Measurements from ENCODE around the gene SCAP. TPM values are rescaled to one million over a fixed set of nuclear protein-coding genes. Genes with fewer than 3 reads are reported as not detected.

The SCAP gene
- total and polyA plus RNA-seq, 7 donors: 18.9 to 47.5 (median 34.7) TPM

DNA sequence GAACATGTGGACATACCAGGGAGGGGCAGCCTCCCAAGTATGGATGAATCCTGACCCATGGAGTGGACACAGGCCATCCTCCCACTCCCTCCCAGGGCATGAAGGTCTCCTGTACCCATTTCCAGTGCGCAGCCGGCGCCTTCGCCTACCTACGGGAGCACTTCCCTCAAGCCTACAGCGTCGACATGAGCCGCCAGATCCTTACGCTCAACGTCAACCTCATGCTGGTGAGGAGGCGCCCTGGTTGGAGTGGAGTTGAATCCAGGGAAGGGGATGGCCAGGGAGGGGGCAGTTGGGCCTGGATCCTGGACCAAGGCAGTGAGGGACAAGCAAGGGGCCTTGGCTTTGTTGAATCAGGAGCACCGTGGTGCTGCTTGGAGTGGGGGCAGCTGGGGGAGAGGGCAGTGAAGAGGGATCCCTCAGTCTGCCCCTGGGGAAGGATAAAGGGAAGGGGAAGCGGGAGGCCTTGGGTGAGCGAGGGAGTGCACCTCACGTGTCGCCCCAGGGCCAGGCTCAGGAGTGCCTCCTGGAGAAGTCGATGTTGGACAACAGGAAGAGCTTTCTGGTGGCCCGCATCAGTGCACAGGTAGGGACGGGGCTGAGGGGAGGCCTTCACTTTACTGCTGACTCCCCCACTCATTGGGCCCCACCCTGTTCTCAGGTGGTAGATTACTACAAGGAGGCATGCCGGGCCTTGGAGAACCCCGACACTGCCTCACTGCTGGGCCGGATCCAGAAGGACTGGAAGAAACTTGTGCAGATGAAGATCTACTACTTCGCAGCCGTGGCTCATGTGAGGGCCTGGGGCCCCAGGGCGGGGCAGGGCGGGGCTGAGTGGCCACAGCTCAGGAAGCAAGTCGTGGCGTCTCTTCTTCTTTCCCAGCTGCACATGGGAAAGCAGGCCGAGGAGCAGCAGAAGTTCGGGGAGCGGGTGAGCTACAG lies 69.7 kb downstream of the SCAP start:
- 89 to 94% (median 93%) methylated on average over 29 to 31 of the region's 31 CpGs for WGBS, 3 donors
- no peak overlapping the region for H3K27ac ChIP-seq
- no peak for DNase-seq
- H3K4me1 ChIP-seq: peaks cover 6% of the 10 kb centered on the region
- no peak for ATAC-seq
- H3K4me3 ChIP-seq: no peak overlapping the region
- no peaks in the 10 kb centered on the region for H3K27me3 ChIP-seq (ENCODE audit: insufficient read depth in 3 of 3, low read length in 2 of 3)
- H3K9me3 ChIP-seq: no peaks in the 10 kb centered on the region
- TF ChIP-seq, protein P1, sequence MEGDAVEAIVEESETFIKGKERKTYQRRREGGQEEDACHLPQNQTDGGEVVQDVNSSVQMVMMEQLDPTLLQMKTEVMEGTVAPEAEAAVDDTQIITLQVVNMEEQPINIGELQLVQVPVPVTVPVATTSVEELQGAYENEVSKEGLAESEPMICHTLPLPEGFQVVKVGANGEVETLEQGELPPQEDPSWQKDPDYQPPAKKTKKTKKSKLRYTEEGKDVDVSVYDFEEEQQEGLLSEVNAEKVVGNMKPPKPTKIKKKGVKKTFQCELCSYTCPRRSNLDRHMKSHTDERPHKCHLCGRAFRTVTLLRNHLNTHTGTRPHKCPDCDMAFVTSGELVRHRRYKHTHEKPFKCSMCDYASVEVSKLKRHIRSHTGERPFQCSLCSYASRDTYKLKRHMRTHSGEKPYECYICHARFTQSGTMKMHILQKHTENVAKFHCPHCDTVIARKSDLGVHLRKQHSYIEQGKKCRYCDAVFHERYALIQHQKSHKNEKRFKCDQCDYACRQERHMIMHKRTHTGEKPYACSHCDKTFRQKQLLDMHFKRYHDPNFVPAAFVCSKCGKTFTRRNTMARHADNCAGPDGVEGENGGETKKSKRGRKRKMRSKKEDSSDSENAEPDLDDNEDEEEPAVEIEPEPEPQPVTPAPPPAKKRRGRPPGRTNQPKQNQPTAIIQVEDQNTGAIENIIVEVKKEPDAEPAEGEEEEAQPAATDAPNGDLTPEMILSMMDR (IDR thresholded peaks at IDR 0.05): no peak
- peaks cover 1 to 71% of the 10 kb centered on the region in 2 donors for H3K36me3 ChIP-seq (ENCODE audit: insufficient read depth in 1 of 2, low read depth in 1 of 2)
- intact Hi-C loops (cut with DNase I): no loop called here

DNA sequence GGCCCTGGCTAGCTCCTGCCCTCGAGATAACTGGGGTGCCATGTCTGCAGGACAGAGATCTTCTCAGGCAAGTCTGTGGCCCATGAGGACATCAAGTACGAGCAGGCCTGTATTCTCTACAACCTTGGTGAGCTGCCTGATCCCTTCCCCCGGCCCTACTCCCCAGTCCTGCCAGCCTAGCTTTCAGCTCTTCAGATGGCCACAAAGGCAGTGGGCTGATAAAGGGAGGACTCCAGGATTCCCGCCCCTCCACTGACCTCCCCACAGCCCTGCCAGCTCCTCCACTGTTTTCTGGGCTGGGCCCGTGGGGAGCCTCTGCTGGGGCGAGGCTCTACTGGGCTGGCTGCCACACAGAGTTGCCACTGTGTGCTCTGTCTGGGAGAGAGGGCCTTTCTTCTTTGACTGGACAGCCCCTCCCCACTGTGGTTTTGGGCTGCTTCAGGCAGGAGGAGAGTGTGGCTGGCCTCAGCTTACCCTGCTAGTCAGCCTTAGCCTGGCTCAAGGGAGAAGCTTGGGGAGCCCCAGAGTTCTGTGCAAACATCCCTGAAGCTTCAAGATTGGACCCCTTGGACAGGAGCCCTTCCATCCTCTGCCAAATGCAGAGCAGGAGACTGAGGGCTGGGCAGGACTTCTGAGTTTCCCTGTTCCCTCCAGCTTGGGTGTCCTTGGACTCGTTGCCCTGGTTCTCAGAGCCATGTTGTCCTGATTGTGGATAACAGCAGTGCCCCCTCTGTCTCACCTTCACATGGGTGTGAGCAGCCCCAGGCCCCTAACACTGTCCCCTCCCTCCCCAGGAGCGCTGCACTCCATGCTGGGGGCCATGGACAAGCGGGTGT lies 70.6 kb downstream of the SCAP start:
- Histone ChIP-seq H3K4me3 (no peak overlapping the region), H3K27me3 (ENCODE audit: insufficient read depth in 3 of 3, low read length in 2 of 3) (no peaks in the 10 kb centered on the region), H3K36me3 (ENCODE audit: insufficient read depth in 1 of 2, low read depth in 1 of 2) (peaks cover 0 to 73% of the 10 kb centered on the region in 2 donors), H3K9me3 (no peaks in the 10 kb centered on the region), H3K4me1 (peaks cover 6% of the 10 kb centered on the region), H3K27ac (no peak overlapping the region)
- intact Hi-C loops (cut with DNase I): no loop called here
- TF ChIP-seq, protein P1 (IDR thresholded peaks at IDR 0.05): no peak
- WGBS, 3 donors: 65 to 69% (median 68%) methylated on average over 9 of the region's 9 CpGs
- peak in 1 of 2 donors; percentile 35 for DNase-seq
- ATAC-seq: peak; percentile 6 to 13 (median 8)

DNA sequence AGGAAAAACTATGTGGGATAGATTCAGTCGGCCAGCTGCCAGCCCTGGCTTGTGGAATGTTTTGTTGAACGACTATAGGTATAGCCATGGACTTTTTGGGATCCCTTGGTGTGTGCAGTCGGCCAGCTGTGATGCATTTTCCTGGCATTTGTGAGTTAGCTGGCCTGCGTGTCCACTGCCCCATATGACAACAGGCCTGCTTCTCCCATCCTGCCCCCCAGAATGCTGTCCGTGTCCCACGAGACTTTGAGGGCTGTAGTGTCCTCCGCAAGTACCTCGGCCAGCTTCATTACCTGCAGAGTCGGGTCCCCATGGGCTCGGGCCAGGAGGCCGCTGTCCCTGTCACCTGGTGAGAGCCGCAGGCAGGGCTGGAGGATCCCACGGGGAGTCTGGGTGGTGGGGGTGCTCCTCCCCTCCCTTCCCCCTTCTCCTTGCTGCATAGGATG lies 71.3 kb downstream of the SCAP start:
- peaks cover 0 to 73% of the 10 kb centered on the region in 2 donors for H3K36me3 ChIP-seq (ENCODE audit: insufficient read depth in 1 of 2, low read depth in 1 of 2)
- intact Hi-C loops (cut with DNase I): no loop called here

DNA sequence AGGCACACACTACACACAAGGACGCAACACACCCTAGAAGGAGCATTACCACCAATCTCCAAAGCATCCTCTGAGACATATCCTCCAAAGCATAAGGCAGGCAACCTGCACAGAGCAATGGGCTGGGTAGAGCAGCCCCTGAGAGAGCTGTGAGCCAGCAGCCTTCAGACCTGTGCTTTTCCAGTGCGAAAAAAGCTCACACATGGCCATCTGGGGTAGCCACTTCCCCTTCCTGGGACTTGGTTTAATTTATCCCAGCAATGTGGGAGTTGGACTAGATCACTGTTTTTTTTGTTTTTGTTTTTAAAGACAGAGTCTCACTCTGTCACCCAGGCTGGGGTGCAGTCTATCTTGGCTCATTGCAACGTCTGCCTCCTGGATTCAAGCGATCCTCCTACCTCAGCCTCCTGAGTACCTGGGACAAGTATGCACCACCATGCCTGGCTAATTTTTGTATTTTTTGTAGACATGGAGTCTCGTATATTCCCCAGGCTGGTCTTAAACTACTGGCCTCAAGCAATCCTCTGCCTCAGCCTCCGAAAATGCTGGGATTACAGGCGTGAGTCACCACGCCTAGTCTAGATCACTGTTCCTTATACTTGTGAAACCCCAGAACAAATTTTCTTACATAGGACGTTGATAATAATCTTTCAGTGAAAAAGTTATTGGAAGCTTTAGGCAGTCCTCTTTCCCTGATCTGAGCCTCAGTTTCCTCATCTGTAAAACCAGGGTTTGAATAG lies 76.0 kb downstream of the SCAP start:
- peaks cover 14% of the 10 kb centered on the region for H3K4me1 ChIP-seq
- H3K9me3 ChIP-seq: no peaks in the 10 kb centered on the region
- TF ChIP-seq, protein P1 (IDR thresholded peaks at IDR 0.05): no peak
- peaks cover 0 to 64% of the 10 kb centered on the region in 2 donors for H3K36me3 ChIP-seq (ENCODE audit: insufficient read depth in 1 of 2, low read depth in 1 of 2)
- DNase-seq (no peak), ATAC-seq (no peak)
- no peaks in the 10 kb centered on the region for H3K27me3 ChIP-seq (ENCODE audit: insufficient read depth in 3 of 3, low read length in 2 of 3)
- no peak overlapping the region for H3K27ac ChIP-seq
- 89 to 91% (median 91%) methylated on average over 9 of the region's 9 CpGs for WGBS, 3 donors
- no peak overlapping the region for H3K4me3 ChIP-seq
- intact Hi-C loops (cut with DNase I): no loop called here

More for the DNA sequence above, 71.3 kb downstream of the SCAP start:
- TF ChIP-seq, protein P1 (IDR thresholded peaks at IDR 0.05): no peak
- DNase-seq: peak in 1 of 2 donors; percentile 16
- WGBS, 3 donors: 75 to 81% (median 79%) methylated on average over 12 to 13 of the region's 13 CpGs
- Histone ChIP-seq H3K27me3 (ENCODE audit: insufficient read depth in 3 of 3, low read length in 2 of 3) (no peaks in the 10 kb centered on the region), H3K9me3 (no peaks in the 10 kb centered on the region), H3K27ac (no peak overlapping the region), H3K4me3 (no peak overlapping the region), H3K4me1 (peaks cover 6% of the 10 kb centered on the region)
- ATAC-seq: no peak
